HTR-8/SVneo (cell line): ENCODE data around the gene ZFP42.
"Not testable (repeated sequence)": the region's sequence is repeated elsewhere in the genome, so short reads cannot be mapped to it uniquely, and the experiment has no call there.

Source experiments
- DNase-seq: peaks from one replicate; pipeline ENCODE4 v3.0.0; 2011; ENCODE audit warnings: low spot score, mixed read lengths; ENCODE audit not compliant: insufficient read length
- FAIRE-seq: peaks from 2 replicates; lab custom pipeline; 2011; peaks lifted over from hg19 to GRCh38; lab: Jason Lieb, UNC

Gene ZFP42

DNA sequence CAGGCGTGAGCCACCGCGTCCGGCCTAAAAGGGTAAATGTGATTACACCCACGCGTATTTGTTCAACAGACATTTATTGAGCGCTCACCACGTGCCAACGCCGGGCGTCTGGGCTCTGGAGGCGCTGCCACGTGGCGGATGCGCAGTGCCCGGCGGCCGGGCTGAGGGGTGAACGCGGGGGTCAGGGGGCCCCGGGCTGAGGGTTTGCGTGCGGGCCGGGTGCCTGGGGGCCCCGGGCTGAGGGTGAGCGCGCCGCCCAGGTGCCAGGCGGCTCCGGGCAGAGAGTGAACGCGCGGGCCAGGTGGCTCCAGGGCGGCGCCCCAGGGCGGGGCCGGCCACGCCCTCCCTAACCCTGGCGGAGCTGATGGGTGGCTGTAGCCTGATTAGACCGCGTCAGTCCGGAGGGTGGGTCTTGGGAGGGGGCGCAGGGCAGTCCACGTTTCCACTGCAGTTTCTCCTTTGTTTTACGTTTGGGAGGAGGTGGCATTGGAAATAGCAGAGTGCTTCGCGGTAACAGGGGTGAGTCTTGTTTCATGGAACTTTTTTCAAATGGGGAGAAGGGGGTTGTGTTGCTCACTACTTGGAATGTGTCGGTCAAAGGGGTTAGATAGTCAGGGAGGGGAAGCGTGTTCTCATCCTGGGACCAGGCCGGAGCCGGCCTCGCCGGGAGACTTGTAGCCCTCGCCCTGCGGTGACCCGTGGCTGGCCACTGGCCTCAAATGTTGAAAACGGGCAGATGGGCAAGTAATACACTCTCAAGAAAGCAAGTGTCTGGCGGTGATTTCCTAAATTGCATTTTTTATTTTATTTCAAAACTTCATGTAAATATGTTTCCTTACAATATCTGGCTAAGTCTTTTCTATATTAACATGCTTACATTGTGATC is at the start of gene ZFP42:
TSS of gene ZFP42 (plus strand) at position 450 of the 886 bp plus-strand sequence. CDS start 7,037 bp downstream, outside the sequence.
- no peak for DNase-seq
- no peak for FAIRE-seq

DNA sequence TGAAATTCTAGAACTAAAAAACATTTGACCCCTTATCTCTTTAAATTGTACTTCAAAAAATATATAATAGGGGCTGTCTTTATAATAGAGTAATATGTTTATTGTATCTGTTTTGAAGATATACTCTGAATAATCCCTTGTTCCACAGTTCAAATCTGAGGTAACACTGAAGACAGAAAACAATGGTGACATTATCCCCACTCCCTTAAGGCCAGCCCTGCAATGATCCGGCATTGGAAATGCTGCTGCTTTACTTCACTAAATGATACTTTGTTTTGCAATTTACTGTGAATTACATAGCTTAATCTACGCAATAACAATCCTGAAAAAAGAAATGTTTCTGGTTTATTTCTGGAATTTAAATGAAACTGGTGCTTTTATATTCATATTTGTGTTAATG is 34.4 kb upstream of the ZFP42 start:
- DNase-seq = no peak

DNA sequence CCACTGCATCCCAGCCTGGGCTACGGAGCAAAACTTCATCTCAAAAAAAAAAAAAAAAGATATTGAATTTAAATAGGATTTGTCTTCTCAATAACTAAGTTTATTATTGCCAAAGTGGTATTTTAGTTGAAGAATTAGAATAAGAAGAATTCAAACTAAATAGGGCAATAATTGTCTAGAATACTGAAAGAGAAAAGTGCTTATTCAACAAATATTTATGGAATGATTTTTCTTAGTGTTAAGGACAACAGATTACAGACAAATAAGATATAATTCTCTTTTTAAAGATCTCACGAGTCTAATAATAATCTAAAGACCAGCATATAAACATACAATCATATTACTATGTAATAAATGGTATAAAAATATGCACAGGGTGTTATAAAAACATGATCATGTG is 33.6 kb upstream of the ZFP42 start:
- FAIRE-seq (no peak), DNase-seq (no peak)

More for the DNA sequence above, 34.4 kb upstream of the ZFP42 start:
- FAIRE-seq = no peak

DNA sequence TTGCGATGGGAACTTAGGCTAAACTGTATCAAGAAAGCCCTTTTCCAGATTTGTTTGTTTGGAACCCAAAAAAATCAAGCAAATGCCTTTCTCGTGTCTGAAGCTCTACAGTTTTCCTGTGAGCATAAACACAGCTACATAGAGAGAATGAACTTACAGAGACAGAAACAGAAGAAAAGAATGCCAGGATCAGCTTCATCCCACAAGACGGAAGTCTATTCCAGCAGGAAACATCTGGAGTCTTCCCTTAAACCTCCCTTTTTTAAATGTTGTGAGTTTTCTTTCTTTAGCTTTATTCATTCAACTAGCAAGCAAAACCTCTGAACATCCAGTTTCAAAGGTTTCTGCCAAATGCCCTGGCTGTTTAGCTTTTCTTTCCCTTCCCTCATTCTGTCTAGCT is 32.6 kb upstream of the ZFP42 start:
- DNase-seq (no peak), FAIRE-seq (no peak)

DNA sequence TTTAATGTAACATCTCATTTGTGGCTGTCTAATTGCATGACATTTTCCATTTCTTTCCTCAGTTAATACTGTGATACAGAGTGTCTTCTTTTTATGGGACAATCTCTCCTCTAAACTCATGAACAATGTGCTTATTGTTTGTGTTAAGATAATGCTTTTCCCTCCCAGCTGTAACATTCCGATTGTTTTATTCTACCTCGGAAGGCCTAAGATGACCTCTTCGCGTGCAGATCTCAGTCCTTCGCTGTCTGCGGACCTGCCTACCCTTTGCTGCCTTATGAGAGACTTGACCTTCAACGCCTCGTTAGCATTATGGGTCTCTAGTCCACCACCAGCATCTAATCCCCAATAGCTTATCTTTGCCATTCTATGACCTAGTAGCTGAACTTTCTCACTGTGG is 29.8 kb upstream of the ZFP42 start:
- FAIRE-seq (no peak), DNase-seq (no peak)

DNA sequence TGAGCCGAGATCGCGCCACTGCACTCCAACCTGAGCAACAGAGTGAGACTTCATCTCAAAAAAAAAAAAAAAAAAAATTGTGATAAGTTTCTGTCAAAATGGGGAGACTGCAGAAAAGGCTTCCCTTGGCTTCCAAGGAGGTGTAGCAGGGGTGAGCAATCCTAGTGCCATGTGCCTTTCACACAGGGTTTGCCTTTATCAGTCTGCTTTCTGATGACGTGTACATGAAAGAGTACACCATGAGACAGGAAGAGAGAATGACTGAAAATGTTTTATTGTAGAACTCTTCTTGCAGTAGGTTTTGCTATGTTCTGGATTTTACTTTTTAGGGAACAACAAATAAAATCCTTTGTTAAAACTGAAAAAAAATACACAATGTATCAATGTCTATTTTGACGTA is 23.4 kb upstream of the ZFP42 start:
- no peak for FAIRE-seq
- no peak for DNase-seq

DNA sequence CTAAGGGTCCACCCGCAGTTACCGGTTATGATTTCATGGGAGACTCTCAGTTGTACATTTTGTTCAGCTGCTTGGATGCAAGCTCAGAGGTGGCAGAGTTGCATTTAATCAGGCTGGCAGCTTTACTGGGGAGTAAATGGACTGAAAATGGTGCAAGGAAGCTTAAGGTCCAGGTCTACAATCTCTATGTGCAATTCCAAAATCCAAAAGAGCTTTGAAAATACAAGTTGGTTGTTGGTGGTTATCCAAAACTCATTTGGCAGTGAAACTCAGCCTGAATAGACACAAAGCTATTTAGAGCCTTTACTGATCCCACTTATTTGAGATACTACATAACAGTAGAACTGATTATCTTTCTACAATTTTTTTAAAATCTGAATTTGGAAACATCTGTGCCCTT is 11.8 kb upstream of the ZFP42 start:
- no peak for FAIRE-seq
- DNase-seq = no peak

DNA sequence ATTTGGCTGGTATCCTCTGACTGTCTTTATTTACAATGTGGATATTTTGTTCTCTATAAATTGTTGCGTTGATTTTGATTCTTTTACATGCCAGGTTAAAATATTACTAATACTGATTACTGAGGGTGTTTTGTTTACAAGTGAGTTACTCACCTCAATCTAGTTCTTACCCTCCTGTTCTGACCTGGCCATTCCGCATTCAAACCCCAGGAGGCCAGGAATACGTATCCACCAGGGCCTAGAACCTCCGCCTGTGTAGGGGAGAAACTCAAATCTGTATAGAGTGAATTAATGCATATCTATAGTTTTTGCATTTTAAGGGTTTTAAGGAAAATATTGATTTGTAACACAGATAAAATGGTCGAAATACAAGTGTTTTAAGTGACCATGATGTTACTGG is 2.6 kb upstream of the ZFP42 start:
- DNase-seq (no peak), FAIRE-seq (no peak)

DNA sequence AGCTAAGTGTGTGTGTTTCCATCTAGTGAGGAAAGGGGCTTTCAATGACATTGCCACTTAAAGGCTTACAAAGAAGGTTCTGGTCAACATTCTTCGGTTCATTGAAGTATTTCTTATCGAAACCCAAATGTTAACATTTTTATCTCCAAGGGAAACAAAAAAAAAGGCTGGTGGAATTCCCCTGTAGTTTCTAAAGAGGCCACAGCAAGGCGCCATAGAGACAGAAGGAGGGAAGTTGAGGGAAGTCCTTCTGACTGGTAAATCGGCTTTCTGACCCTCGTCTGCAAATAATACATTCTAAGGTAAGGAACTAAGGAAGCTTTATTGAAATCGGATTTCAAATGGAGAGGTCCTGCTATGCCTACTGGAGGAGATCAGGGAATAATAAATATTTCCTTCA is 1.7 kb upstream of the ZFP42 start:
- no peak for FAIRE-seq
- DNase-seq = peak; percentile 36

DNA sequence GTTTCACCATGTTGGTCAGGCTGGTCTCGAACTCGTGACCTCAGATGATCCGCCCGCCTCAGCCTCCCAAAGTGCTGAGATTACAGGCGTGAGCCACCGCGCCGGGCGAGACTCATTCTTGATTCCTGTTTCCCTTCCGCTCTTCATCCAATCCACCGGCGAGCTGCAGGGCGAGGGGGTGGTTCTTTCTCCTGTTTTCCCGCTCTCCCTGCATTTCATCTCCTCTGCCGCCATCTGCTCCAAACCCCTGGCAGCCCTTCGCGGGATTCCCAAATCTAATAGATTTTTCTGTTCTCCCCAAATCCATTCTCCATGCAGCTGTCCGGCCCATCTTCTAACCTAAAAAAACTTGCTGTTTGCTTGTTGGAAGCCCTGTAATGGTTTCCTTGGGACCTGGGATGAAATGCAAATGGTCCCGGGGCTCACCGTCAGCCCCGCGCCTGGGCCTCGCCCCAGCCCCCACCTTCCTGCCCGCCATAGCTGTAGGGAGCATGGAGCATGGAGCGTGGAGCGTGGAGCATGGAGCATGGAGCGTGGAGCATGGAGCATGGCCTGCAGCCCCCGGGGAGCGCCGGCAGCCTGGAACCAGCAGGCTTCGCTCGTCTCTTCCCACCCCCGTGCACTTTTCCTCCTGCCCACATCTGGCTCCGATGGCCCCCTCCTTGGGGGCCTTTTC is 1.1 kb downstream of the ZFP42 start:
- FAIRE-seq (no peak), DNase-seq (no peak)

DNA sequence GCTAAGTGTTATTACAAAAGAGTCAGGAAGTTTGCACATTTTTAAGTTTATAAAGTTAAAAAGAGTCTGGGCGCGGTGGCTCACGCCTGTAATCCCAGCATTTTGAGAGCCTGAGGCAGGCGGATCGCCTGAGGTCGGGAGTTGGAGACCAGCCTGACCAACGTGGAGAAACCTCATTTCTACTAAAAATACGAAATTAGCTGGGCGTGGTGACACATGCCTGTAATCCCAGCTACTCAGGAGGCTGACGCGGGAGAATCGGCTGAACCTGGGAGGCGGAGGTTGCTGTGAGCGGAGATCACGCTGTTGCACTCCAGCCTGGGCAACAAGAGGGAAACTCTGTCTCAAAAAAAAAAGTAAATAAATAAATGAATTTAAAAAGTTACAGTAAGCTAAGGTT is 2.4 kb downstream of the ZFP42 start:
- FAIRE-seq, DNase-seq: not testable (repeated sequence)

DNA sequence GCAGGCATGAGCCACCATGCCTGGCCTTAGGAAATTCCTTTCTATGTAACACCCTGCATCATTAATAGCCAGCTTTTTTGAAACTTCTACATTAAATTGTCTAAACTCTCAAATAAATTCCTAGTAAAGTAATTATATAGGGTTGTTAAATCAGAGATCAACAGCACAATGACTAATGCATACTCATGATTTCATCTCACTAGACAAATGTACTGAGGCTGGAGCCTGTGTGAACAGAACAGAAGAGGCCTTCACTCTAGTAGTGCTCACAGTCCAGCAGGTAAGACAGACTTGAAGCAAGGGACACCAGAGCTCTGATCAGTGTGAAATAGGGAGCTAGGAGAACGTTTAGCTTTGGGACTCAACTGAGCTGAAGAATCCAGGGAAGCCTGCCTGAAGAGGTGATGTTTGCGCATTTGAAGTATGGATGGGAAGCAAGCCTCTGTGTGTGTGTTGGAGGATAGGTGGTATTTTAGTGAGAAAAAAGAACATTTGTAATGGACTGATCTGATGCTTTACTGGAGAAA is 3.9 kb downstream of the ZFP42 start:
- DNase-seq (no peak), FAIRE-seq (no peak)

DNA sequence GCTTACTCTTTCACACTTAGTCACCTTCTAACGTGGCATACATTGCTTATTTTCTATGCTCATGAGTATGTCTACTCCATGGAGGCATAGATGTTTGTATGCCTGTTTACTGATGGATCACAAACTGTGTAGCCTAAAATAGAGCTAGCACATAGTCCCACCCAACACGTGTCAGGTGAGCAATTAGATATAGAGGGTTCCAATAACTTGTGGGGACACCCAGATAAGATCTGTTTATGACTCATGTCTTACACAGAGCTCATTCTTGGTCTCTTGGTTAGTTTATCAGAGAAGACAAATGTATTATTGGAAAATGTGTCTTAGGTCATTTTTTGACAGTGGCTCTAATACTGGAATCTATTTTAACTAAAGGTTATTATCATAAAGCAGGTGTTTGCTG is 6.8 kb downstream of the ZFP42 start:
- peak; percentile 34 for DNase-seq
- FAIRE-seq = no peak

DNA sequence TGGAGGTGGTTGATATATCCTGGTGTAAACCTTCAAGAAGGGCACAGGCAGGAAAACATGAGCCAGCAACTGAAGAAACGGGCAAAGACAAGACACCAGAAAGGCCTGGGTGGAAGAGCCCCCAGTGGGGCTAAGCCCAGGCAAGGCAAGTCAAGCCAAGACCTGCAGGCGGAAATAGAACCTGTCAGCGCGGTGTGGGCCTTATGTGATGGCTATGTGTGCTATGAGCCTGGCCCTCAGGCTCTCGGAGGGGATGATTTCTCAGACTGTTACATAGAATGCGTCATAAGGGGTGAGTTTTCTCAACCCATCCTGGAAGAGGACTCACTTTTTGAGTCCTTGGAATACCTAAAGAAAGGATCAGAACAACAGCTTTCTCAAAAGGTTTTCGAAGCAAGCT is 7.2 kb downstream of the ZFP42 start:
- no peak for DNase-seq
- no peak for FAIRE-seq

DNA sequence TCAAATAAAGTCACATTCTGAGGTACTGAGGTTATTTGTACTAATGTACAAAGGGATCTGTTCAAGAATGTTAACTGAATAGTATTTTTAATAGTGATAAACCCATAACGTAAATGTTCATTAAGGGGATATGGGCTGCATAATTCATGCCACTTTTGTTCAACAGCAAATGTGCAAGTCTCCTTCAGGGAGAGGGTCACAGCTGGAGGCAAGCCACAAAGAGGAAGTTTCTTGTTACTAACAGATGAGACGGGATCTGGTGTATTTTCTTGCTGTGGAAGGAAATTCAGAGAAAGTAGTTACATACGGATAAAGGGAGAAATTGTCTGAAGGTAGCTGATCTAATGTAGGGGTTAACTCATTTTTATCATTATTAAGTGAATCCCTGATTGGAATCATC is 10.0 kb downstream of the ZFP42 start:
- DNase-seq = no peak
- no peak for FAIRE-seq

DNA sequence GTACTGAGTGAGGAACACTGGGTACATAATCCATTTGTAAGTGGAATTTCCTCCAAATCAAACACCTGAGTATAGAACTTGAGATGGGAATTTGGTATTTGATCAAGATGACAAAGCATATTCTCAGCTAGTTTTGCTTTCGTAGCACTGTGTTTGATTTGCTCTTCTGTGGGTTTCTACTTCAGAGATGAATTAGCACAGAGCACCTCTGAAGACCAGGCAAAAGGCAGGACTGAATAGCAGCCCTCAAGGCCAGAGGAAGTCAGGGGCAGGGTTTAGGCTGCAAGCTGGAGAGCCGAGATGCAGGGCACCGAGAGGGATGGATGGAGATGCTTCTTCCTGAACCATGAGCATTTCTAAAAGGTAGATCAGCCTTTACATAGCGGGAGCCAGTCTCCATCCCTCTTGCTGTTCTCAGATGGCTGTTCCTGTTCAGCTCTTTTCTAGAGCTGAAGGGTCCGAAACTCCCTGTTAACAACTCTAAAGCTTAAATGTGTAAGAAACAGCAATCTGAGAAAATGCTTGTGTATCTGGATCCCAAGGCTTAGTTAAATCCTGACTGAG is 10.8 kb downstream of the ZFP42 start:
- no peak for DNase-seq
- FAIRE-seq = no peak

DNA sequence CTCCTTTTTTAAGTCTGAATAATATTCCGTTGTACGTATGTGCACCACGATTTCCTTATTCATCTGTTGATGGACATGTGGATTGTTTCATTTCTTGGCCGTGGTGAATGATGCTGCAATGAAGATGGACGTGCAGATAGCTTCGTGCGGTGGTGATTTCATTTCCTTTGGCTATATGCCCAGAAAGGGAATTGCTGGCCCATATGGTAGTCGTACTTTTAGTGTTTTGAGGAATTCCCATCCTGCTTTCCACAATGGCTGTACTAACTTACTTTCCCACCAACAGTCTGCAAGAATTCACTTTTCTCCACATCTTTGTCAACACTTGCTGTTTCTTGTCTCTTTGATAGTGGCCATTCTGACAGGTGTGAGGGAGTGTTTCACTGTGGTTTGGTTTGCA is 12.8 kb downstream of the ZFP42 start:
- peak; percentile 68 for DNase-seq

DNA sequence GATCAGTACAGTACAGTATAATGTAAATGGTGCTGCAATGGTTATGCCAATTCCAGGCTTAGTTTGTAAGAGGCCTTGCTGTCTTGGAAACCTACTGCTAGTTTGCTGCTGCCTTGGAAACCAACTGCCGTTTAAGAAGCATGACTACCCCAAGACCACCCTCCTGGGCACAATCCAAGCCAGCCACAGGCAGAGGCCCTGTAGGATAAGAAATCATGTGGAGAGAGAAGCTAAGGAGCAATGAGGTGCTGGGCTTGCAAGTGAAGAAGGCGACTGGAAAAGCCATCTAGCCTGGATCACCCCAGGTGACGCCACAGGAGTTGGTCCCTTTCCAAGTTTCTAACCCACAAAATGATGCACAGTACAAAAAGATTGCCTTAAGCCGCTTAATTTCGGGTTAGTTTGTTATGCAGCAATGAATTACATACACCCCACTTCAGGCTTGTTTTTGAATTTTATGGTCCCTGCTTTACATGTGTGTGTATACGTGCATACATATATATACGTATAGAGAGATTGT is 16.9 kb downstream of the ZFP42 start:
- FAIRE-seq = no peak
- DNase-seq = no peak

More for the DNA sequence above, 12.8 kb downstream of the ZFP42 start:
- FAIRE-seq = peak; percentile 97

DNA sequence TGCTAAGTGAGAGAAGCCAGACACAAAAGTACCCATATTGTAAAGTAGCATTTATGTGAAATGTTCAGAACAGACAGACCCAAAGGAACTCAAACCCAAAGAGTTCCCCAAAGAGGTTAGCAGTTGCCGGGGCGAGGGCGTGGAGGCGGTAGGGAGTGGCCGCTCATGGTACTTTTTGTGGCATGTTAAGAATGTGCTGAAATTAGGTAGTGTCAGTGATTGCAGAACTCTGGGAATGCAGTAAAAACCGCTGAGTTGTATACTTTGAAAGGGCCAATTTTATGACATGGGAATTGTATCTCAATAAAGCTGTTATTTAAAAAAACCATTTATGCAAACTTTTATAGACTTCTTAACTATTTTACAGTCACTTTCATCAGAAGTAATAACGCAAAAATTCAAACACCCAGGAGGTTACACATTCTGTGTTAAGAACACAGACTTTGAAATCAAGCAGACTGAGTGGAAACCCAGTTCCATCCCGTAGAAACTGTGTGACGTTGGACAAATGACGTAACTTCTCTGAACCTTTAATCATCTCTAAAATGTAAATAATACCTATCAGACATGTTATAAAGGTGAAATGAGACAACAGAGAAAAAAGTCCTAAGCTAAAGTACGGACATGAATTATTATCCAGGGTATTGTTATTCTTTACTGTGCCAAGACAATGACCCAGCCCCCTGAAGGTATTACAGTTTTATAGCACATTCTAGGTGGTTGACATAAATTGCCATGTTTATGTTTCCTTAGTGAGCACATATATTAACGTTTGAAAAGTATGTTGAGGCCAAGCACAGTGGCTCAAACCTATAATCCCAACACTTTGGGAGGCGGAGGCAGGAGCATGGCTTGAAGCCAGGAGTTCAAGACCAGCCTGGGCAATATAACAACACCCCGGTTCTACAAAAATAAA is 19.7 kb downstream of the ZFP42 start:
- DNase-seq (peak; percentile 48), FAIRE-seq (no peak)

DNA sequence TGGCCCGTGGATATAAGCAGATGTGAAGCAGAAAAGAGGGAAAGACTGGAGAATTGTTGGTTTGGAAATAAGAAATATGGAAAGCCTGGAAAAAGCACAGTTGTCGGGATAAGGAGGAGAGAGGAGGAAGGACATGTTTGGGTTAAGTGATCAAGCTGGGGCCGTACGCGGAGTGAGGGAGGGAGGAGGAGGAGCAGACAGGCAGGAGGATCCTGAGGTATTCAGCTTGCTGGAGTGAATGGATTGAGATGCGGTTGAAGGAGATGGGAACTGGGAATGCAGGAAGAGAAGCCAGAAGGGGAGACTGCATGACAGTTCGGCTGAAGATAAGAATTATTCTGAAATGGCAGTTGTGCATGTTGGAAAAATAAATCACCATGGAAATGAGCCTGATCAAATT is 21.2 kb downstream of the ZFP42 start:
- no peak for DNase-seq
- no peak for FAIRE-seq
